Measurements from ENCODE around the gene RAB38. TPM values are rescaled to one million over a fixed set of nuclear protein-coding genes. Genes with fewer than 3 reads are reported as not detected.

The RAB38 gene
- total and polyA plus RNA-seq, 2 donors (not counting 1 experiment from before 2014, with no cell fraction given), result not detected

DNA sequence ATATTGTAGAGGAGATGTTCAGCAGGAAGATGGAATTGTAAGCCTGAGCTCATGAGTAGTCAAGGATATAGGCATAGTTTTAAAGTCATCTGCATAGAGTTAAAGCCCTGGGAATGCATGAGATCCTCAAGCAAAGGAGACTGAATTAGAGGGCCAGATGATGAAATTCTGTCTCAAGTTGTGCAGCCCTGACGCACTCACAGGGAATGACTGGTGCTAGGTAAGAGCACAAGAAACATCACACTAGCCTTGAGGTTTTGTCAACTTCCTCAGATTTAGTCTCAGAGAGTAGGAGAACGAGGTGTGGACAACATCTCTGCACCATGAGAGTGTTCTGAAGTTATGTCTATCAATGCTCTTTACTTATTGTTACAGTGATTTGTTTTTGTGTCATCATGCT, 5.8 kb downstream of the RAB38 start:
- Mint-ChIP-seq H3K9me3 (ENCODE audit: insufficient read depth) (no peaks in the 10 kb centered on the region), H3K4me1 (peaks cover 7% of the 10 kb centered on the region), H3K4me3 (no peak overlapping the region), H3K27ac (no peak overlapping the region), H3K27me3 (peaks cover 8% of the 10 kb centered on the region)
- DNase-seq, result no peak
- intact Hi-C loops (cut with micrococcal nuclease), result no loop called here
- Histone ChIP-seq H4K20me1 (ENCODE audit: control insufficient read depth, insufficient read depth, low read length, poor library complexity, severe bottlenecking) (no peaks in the 10 kb centered on the region), H3K4me1 (ENCODE audit: control insufficient read depth in 2 of 2, insufficient read depth in 2 of 2, low read length in 2 of 2) (no peaks in the 10 kb centered on the region), H3K4me2 (replicated peaks; ENCODE audit: low read depth, low read length, poor library complexity, severe bottlenecking) (no peak overlapping the region), H3K27me3 (replicated peaks in 1 of 4; ENCODE audit: control extremely low read depth in 1 of 4, control insufficient read depth in 3 of 4, insufficient read depth in 4 of 4, low read length in 3 of 4) (no peaks in the 10 kb centered on the region), H3K79me2 (ENCODE audit: control insufficient read depth, insufficient read depth, low read length) (no peaks in the 10 kb centered on the region), H3K9me3 (ENCODE audit: control extremely low read depth in 1 of 3, control insufficient read depth in 2 of 3, insufficient read depth in 1 of 3, low read length in 2 of 3) (no peaks in the 10 kb centered on the region), H3K36me3 (replicated peaks in 1 of 2; ENCODE audit: control extremely low read depth in 1 of 2, control insufficient read depth in 1 of 2, extremely low read depth in 1 of 2, insufficient read depth in 2 of 2, low read length in 1 of 2) (no peaks in the 10 kb centered on the region), H3K9ac (ENCODE audit: low read length) (no peak overlapping the region), H2AFZ (ENCODE audit: insufficient read depth, low read depth, low read length, poor library complexity, severe bottlenecking) (no peak overlapping the region), H3K27ac (ENCODE audit: low read length in 2 of 2) (no peak overlapping the region), H3K4me3 (ENCODE audit: control extremely low read depth in 1 of 5, extremely low read depth in 1 of 5, insufficient read depth in 1 of 5, low read depth in 2 of 5, low read length in 4 of 5) (no peak overlapping the region)
- ChIA-PET POLR2A (no interaction called here), CTCF (no interaction called here)
- TF ChIP-seq, protein P1, sequence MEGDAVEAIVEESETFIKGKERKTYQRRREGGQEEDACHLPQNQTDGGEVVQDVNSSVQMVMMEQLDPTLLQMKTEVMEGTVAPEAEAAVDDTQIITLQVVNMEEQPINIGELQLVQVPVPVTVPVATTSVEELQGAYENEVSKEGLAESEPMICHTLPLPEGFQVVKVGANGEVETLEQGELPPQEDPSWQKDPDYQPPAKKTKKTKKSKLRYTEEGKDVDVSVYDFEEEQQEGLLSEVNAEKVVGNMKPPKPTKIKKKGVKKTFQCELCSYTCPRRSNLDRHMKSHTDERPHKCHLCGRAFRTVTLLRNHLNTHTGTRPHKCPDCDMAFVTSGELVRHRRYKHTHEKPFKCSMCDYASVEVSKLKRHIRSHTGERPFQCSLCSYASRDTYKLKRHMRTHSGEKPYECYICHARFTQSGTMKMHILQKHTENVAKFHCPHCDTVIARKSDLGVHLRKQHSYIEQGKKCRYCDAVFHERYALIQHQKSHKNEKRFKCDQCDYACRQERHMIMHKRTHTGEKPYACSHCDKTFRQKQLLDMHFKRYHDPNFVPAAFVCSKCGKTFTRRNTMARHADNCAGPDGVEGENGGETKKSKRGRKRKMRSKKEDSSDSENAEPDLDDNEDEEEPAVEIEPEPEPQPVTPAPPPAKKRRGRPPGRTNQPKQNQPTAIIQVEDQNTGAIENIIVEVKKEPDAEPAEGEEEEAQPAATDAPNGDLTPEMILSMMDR (IDR thresholded peaks at IDR 0.05), result no peak
- TF ChIP-seq EZH2 (IDR thresholded peaks at IDR 0.05; ENCODE audit: borderline replicate concordance, insufficient read depth, low read depth, low read length, poor library complexity, severe bottlenecking), result no peak
- 90% methylated on average over 1 of the region's 2 CpGs for WGBS (ENCODE audit: insufficient coverage)
- ATAC-seq (ENCODE audit: low read depth), result no peak

DNA sequence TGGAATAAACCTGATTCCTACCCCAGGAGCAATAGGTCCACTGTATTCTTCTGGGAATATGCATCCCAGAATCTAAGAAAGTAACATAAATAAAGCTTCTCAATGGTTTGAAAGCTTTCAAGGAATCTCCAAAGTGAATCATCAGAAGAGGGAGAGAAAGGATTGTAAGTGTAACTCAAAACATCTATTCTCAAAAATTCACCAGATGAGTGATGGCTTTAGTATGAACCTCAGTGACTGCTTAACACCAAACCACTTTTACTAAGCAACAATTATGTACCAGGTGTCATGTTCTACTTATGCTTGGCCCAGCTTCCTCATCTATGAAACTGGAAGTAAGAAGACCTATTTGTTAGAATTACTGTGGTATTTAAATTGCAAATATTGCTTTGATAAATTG, 7.4 kb downstream of the RAB38 start:
- no peaks in the 10 kb centered on the region for H3K4me1 ChIP-seq (ENCODE audit: control insufficient read depth in 2 of 2, insufficient read depth in 2 of 2, low read length in 2 of 2)
- ChIA-PET POLR2A (no interaction called here), CTCF (no interaction called here)
- Mint-ChIP-seq H3K27me3 (peaks cover 2% of the 10 kb centered on the region), H3K9me3 (ENCODE audit: insufficient read depth) (no peaks in the 10 kb centered on the region), H3K27ac (no peak overlapping the region), H3K4me1 (no peaks in the 10 kb centered on the region), H3K4me3 (no peak overlapping the region)
- H3K79me2 ChIP-seq (ENCODE audit: control insufficient read depth, insufficient read depth, low read length), result no peaks in the 10 kb centered on the region
- H2AFZ ChIP-seq (ENCODE audit: insufficient read depth, low read depth, low read length, poor library complexity, severe bottlenecking), result no peak overlapping the region
- H3K36me3 ChIP-seq (replicated peaks in 1 of 2; ENCODE audit: control extremely low read depth in 1 of 2, control insufficient read depth in 1 of 2, extremely low read depth in 1 of 2, insufficient read depth in 2 of 2, low read length in 1 of 2), result no peaks in the 10 kb centered on the region
- H3K9ac ChIP-seq (ENCODE audit: low read length), result no peak overlapping the region
- no peaks in the 10 kb centered on the region for H3K9me3 ChIP-seq (ENCODE audit: control extremely low read depth in 1 of 3, control insufficient read depth in 2 of 3, insufficient read depth in 1 of 3, low read length in 2 of 3)
- no peak overlapping the region for H3K4me2 ChIP-seq (replicated peaks; ENCODE audit: low read depth, low read length, poor library complexity, severe bottlenecking)
- no peak for TF ChIP-seq EZH2 (IDR thresholded peaks at IDR 0.05; ENCODE audit: borderline replicate concordance, insufficient read depth, low read depth, low read length, poor library complexity, severe bottlenecking)
- TF ChIP-seq, protein P1 (IDR thresholded peaks at IDR 0.05), result no peak
- H3K27ac ChIP-seq (ENCODE audit: low read length in 2 of 2), result no peak overlapping the region
- intact Hi-C loops (cut with micrococcal nuclease), result no loop called here
- H3K4me3 ChIP-seq (ENCODE audit: control extremely low read depth in 1 of 5, extremely low read depth in 1 of 5, insufficient read depth in 1 of 5, low read depth in 2 of 5, low read length in 4 of 5), result no peak overlapping the region
- H4K20me1 ChIP-seq (ENCODE audit: control insufficient read depth, insufficient read depth, low read length, poor library complexity, severe bottlenecking), result no peaks in the 10 kb centered on the region
- ATAC-seq (ENCODE audit: low read depth), result no peak
- no peak for DNase-seq
- no peaks in the 10 kb centered on the region for H3K27me3 ChIP-seq (replicated peaks in 1 of 4; ENCODE audit: control extremely low read depth in 1 of 4, control insufficient read depth in 3 of 4, insufficient read depth in 4 of 4, low read length in 3 of 4)

Measured in B cell (primary cell).